ENCODE measurements around the gene ZBTB48.

GRCh38 chr1:6603238-6603914, 23.6 kb downstream of the ZBTB48 start:
- TF ChIP-seq CTCF (IDR thresholded peaks at IDR 0.05; ENCODE audit: insufficient read depth, low read length) (no peak), SPI1 (IDR thresholded peaks at IDR 0.05; ENCODE audit: borderline replicate concordance, low read depth) (no peak), POLR2AphosphoS5 (IDR thresholded peaks at IDR 0.05; ENCODE audit: low read depth) (no peak)

Measured in HL-60 (cell line).